Measurements from ENCODE around the gene PINLYP. TPM values are rescaled to one million over a fixed set of nuclear protein-coding genes. Genes with fewer than 3 reads are reported as not detected.

PINLYP gene
- total and polyA plus RNA-seq, 2 of the 13 experiments (the other 11 are each of a cell fraction or from before 2014, with no cell fraction given), result 0.21 to 0.24 TPM

GRCh38 chr19:43526884-43527859 is 48.4 kb upstream of the PINLYP start, which contains the start of gene ETHE1 (continued):
- TF ChIP-seq ZNF572 (CRISPR knock-in tag; IDR thresholded peaks at IDR 0.05) (0 out of 2 replicates have a peak, but pooled peaks have one; percentile 44), ZNF276 (CRISPR knock-in tag; IDR thresholded peaks at IDR 0.05; ENCODE audit: low read depth) (peak; percentile 99), RXRB (CRISPR knock-in tag; IDR thresholded peaks at IDR 0.05; ENCODE audit: borderline replicate concordance) (peak; percentile 59), NR2F2 (IDR thresholded peaks at IDR 0.05; ENCODE audit: borderline replicate concordance, low read depth) (no peak), XRCC5 (optimal IDR thresholded peaks at IDR 0.05; ENCODE audit: low read length) (no peak), REL (CRISPR knock-in tag; conservative IDR thresholded peaks at IDR 0.05) (peak; percentile 65; the same call in 1 of the 2 replicates), ZFP1 (CRISPR knock-in tag; IDR thresholded peaks at IDR 0.05) (no peak), SSRP1 (CRISPR knock-in tag; IDR thresholded peaks at IDR 0.05) (no peak), ZNF558 (CRISPR knock-in tag; IDR thresholded peaks at IDR 0.05; ENCODE audit: borderline replicate concordance) (no peak; the same call in 1 of the 2 replicates), KLF11 (CRISPR knock-in tag; IDR thresholded peaks at IDR 0.05) (0 out of 2 replicates have a peak, but pooled peaks have one; percentile 41), ZNF350 (CRISPR knock-in tag; IDR thresholded peaks at IDR 0.05; ENCODE audit: borderline replicate concordance, low read depth) (peak; percentile 58), ZNF124 (CRISPR knock-in tag; IDR thresholded peaks at IDR 0.05) (0 out of 2 replicates have a peak, but pooled peaks have one; percentile 47), TOE1 (CRISPR knock-in tag; IDR thresholded peaks at IDR 0.05) (no peak), ZNF570 (CRISPR knock-in tag; IDR thresholded peaks at IDR 0.05; ENCODE audit: borderline replicate concordance) (no peak), FOSL2 (CRISPR knock-in tag; IDR thresholded peaks at IDR 0.05) (no peak), ZNF839 (CRISPR knock-in tag; IDR thresholded peaks at IDR 0.05; ENCODE audit: borderline replicate concordance) (no peak), NFE2L2 (IDR thresholded peaks at IDR 0.05; ENCODE audit: low read length) (no peak), ZNF160 (CRISPR knock-in tag; IDR thresholded peaks at IDR 0.05) (peak; percentile 54; the same call in 1 of the 2 replicates), ZNF674 (CRISPR knock-in tag; IDR thresholded peaks at IDR 0.05; ENCODE audit: low read depth) (no peak), ZNF550 (CRISPR knock-in tag; IDR thresholded peaks at IDR 0.05; ENCODE audit: borderline replicate concordance) (peak; percentile 77; the same call in 1 of the 2 replicates), RXRA (CRISPR knock-in tag; IDR thresholded peaks at IDR 0.05) (peak; percentile 63), TAF1 (CRISPR knock-in tag; IDR thresholded peaks at IDR 0.05) (peak; percentile 95), ZNF652 (CRISPR knock-in tag; IDR thresholded peaks at IDR 0.05; ENCODE audit: borderline replicate concordance, low read depth) (no peak), NFE2L1 (CRISPR knock-in tag; IDR thresholded peaks at IDR 0.05; ENCODE audit: borderline replicate concordance) (no peak), ZFP82 (CRISPR knock-in tag; IDR thresholded peaks at IDR 0.05; ENCODE audit: borderline replicate concordance) (no peak), ZNF564 (CRISPR knock-in tag; IDR thresholded peaks at IDR 0.05) (no peak), ATF3 (CRISPR knock-in tag; IDR thresholded peaks at IDR 0.05) (0 out of 2 replicates have a peak, but pooled peaks have one; percentile 28), DNMT1 (CRISPR knock-in tag; IDR thresholded peaks at IDR 0.05) (no peak), ETS1 (CRISPR knock-in tag; IDR thresholded peaks at IDR 0.05) (no peak)

Measured in HepG2 (cell line).